SJCRH30 (cell line): ENCODE measurements around the gene ARHGAP27. TPM values are rescaled to one million over a fixed set of nuclear protein-coding genes. Genes with fewer than 3 reads are reported as not detected.

Experiments used
- DNase-seq, 2 experiments: peaks; one replicate each; pipeline ENCODE4 v3.0.0-alpha.2; 2015 to 2020
- H3K27ac ChIP-seq: fragments of 250-450 bp; sonication (Bioruptor Pico); 2 replicates; pipeline ENCODE4 v1.5.1; 2020; ENCODE audit warnings: mild to moderate bottlenecking, moderate library complexity
- H3K27me3 ChIP-seq: fragments of 250-450 bp; sonication (Bioruptor Pico); 2 replicates; pipeline ENCODE4 v1.5.1; 2020; ENCODE audit warnings: mild to moderate bottlenecking, moderate library complexity
- H3K36me3 ChIP-seq: fragments of 250-450 bp; sonication (Bioruptor Pico); 2 replicates; pipeline ENCODE4 v1.5.1; 2020; ENCODE audit warnings: mild to moderate bottlenecking, moderate library complexity
- H3K4me1 ChIP-seq: fragments of 250-450 bp; sonication (Bioruptor Pico); 2 replicates; pipeline ENCODE4 v1.5.1; 2020; ENCODE audit warnings: mild to moderate bottlenecking, moderate library complexity
- H3K4me3 ChIP-seq: fragments of 250-450 bp; sonication (Bioruptor Pico); 2 replicates; pipeline ENCODE4 v1.5.1; 2020; ENCODE audit warnings: mild to moderate bottlenecking, moderate library complexity
- H3K9me3 ChIP-seq: fragments of 250-450 bp; sonication (Bioruptor Pico); replicated peaks from 2 replicates; pipeline ENCODE4 v1.5.1; 2020; ENCODE audit warnings: mild to moderate bottlenecking, moderate library complexity
- total RNA-seq: library from RNA; depleted of rRNA; stranded (reverse); fragments of >200 nt; shearing (Covaris generic); gene quantifications from 2 replicates; pipeline ENCODE4 v1.2.3, GENCODE V29; 2014

The ARHGAP27 gene
- total RNA-seq, 1 experiment from 2014 or later: 2.2 TPM

GRCh38 chr17:45394091-45394490 lies 38.6 kb downstream of the ARHGAP27 start:
- H3K4me3 ChIP-seq: no peak overlapping the region
- peaks cover 16% of the 10 kb centered on the region for H3K4me1 ChIP-seq
- H3K9me3 ChIP-seq: no peaks in the 10 kb centered on the region
- H3K27me3 ChIP-seq: 0 out of 2 replicates have a peak, but pooled peaks cover 3% of the 10 kb centered on the region
- no peaks in the 10 kb centered on the region for H3K36me3 ChIP-seq
- peak; percentile 69 to 74 for DNase-seq
- peak overlapping the region; percentile 62 for H3K27ac ChIP-seq

DNA sequence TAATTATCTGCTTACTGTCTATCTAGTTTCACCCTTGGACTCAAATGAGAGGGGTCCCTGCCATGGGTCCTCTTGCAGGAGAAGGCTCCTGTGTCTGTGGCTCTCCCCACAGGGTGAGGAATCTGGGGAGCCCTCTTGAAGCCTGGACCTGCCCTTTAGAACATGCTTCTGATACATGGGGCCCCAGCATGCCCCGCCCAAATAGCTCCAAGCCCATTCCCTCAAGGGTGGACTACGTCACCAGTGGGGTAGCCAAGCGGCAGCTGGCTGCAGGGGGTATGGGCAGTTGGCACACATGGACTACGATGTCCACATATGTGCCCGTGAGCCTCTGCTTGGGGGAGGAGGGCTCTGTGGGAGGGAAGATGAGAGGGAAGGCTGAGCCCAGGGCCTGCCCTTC lies 39.3 kb downstream of the ARHGAP27 start:
- Histone ChIP-seq H3K9me3 (no peaks in the 10 kb centered on the region), H3K27ac (no peak overlapping the region), H3K4me3 (no peak overlapping the region), H3K36me3 (no peaks in the 10 kb centered on the region), H3K27me3 (0 out of 2 replicates have a peak, but pooled peaks cover 5% of the 10 kb centered on the region), H3K4me1 (peaks cover 16% of the 10 kb centered on the region)
- DNase-seq: no peak

DNA sequence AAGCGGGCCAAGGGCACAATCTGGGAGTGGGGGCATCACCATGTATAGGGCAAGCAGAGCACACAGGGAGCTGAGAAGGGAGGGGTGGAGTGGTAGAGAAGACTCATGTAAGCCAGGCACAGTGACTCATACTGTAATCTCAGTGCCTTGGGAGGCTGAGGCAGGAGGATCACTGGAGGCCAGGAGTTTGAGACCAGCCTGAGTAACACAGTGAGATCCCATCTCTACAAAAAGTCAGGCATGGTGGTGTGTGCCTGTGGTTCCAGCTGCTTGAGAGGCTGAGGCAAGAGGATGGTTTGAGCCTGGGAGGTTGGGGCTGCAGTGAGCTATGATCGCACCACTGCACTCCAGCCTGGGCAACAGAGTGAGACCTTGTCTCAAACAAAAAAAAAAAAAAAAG lies 40.8 kb downstream of the ARHGAP27 start:
- no peaks in the 10 kb centered on the region for H3K9me3 ChIP-seq
- no peak overlapping the region for H3K27ac ChIP-seq
- no peak for DNase-seq
- H3K4me3 ChIP-seq: no peak overlapping the region
- no peaks in the 10 kb centered on the region for H3K36me3 ChIP-seq
- peaks cover 16% of the 10 kb centered on the region for H3K4me1 ChIP-seq
- 0 out of 2 replicates have a peak, but pooled peaks cover 5% of the 10 kb centered on the region for H3K27me3 ChIP-seq

- no peaks in the 10 kb centered on the region for H3K36me3 ChIP-seq
- H3K4me3 ChIP-seq: no peak overlapping the region
- peaks cover 16% of the 10 kb centered on the region for H3K4me1 ChIP-seq
- no peaks in the 10 kb centered on the region for H3K9me3 ChIP-seq
- no peak overlapping the region for H3K27ac ChIP-seq
- DNase-seq: no peak
- H3K27me3 ChIP-seq: 0 out of 2 replicates have a peak, but pooled peaks cover 5% of the 10 kb centered on the region
Observed at GRCh38 chr17:45391291-45391690, 41.4 kb downstream of the ARHGAP27 start.

- no peak overlapping the region for H3K4me3 ChIP-seq
- no peaks in the 10 kb centered on the region for H3K9me3 ChIP-seq
- H3K27ac ChIP-seq: no peak overlapping the region
- peaks cover 17% of the 10 kb centered on the region for H3K4me1 ChIP-seq
- H3K27me3 ChIP-seq: 0 out of 2 replicates have a peak, but pooled peaks cover 5% of the 10 kb centered on the region
- no peak for DNase-seq
- no peaks in the 10 kb centered on the region for H3K36me3 ChIP-seq
Observed at GRCh38 chr17:45389354-45389753, 43.3 kb downstream of the ARHGAP27 start.

DNA sequence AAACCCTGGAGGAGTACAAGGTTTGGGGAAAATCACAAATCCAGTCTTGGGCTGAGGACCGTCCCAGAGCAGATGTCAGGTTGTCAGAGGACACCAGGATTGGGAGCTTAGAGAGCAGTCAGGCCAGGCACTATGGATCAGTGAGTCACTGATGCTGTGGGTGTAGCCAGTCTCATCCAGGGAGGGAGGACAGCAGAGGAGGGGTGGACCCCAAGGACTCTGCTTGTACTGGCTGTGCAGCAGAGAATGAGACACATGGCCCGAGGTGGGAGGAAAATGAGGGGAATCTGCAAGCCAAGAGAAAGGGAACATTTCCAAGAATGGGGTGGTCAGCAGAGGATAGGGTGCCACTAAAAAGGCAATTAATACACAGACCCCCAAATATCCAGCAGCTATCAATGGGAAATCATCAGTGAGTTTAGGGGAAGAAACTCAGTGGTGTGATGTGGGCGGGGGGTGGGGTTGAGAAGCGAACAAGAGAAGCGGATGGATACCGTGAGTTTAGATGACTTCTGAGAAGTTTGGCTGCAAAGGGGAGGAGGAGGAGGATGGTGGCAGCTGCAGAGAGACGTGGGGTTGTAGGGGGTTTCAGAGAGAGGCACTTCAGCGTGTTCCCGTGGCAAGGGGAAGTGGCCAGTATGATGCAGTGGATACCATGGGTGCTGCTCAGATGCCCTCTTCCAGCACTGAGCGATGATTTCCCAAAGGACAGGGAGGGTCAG lies 43.9 kb downstream of the ARHGAP27 start:
- Histone ChIP-seq H3K27me3 (0 out of 2 replicates have a peak, but pooled peaks cover 5% of the 10 kb centered on the region), H3K4me3 (no peak overlapping the region), H3K9me3 (no peaks in the 10 kb centered on the region), H3K4me1 (peaks cover 17% of the 10 kb centered on the region), H3K27ac (no peak overlapping the region), H3K36me3 (no peaks in the 10 kb centered on the region)
- DNase-seq: no peak

DNA sequence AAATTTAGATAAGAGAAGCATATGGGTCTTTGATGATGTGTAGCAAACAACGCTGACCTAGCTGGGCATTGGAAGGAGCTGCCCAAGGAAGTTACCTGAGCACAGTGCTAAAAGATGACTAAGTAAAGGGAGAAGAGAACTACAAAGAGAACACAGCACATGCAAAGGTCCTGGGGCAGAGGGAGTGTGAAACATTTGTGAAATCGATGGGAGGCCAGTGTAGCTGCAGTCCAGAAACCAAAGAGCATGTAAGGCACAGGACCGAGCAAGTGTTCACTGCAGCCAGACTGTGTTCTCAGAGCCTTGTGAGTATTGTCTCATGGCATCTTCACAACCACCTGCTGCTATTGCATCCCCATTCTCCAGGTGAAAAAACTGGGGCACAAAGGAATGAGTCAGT lies 44.9 kb downstream of the ARHGAP27 start:
- DNase-seq: no peak
- Histone ChIP-seq H3K4me1 (peaks cover 19% of the 10 kb centered on the region), H3K27me3 (0 out of 2 replicates have a peak, but pooled peaks cover 5% of the 10 kb centered on the region), H3K27ac (no peak overlapping the region), H3K9me3 (no peaks in the 10 kb centered on the region), H3K4me3 (no peak overlapping the region), H3K36me3 (no peaks in the 10 kb centered on the region)

DNA sequence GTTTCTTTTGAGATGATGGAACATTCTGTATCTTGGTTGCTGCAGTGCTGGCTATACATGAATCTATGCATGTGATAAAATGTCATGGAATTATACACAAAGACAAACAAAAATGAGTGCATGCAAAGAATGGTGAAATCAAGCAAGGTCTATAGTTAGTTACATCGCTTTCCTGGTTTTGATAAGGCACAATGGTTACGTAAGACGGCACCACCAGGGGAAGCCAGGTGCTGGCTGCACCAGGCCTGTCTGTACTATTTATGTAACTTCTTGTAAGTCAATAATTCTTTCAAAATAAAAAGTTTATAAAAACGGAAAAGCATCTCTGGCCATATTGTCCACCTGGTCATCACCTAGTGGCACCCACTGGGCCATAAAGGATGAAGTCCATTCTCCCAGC lies 46.5 kb downstream of the ARHGAP27 start:
- Histone ChIP-seq H3K27ac (no peak overlapping the region), H3K27me3 (0 out of 2 replicates have a peak, but pooled peaks cover 5% of the 10 kb centered on the region), H3K4me3 (no peak overlapping the region), H3K4me1 (peaks cover 27% of the 10 kb centered on the region), H3K36me3 (no peaks in the 10 kb centered on the region), H3K9me3 (no peaks in the 10 kb centered on the region)
- DNase-seq: no peak

DNA sequence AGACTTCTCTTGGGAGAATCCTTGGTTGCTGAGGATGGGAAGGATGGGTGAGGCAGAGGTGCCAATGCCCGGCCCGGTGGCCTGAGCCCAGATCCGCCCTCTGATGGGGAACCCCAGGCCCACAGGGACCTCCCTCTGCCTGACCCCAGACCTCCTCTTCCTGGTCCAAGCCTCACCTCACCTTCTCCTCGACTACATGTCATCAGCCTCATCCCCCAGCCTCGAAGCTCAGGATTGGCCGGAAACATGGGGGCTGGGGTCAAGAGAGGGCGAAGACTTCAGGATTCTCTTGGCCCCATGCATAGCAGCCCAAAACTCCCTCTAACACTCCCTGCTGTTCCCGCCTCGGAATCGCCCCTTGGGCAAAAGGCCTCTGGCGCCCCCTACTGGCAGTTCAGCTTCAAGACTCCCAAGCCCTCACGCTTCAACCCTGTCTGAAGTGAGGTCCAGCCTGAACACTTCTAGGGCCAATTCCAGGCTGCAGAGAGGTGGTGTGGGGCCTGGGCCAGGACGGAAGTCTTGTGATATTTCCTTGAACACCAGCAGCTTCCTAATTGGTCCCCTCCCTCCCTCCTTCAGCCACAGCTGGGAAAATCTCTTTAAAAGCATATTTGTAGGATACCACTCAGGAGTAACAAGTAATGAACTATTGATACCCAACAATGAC lies 47.2 kb downstream of the ARHGAP27 start:
- no peak overlapping the region for H3K27ac ChIP-seq
- H3K36me3 ChIP-seq: no peaks in the 10 kb centered on the region
- DNase-seq: peak; percentile 86 to 94
- no peaks in the 10 kb centered on the region for H3K9me3 ChIP-seq
- H3K27me3 ChIP-seq: 0 out of 2 replicates have a peak, but pooled peaks cover 5% of the 10 kb centered on the region
- H3K4me3 ChIP-seq: no peak overlapping the region
- peaks cover 27% of the 10 kb centered on the region for H3K4me1 ChIP-seq

DNA sequence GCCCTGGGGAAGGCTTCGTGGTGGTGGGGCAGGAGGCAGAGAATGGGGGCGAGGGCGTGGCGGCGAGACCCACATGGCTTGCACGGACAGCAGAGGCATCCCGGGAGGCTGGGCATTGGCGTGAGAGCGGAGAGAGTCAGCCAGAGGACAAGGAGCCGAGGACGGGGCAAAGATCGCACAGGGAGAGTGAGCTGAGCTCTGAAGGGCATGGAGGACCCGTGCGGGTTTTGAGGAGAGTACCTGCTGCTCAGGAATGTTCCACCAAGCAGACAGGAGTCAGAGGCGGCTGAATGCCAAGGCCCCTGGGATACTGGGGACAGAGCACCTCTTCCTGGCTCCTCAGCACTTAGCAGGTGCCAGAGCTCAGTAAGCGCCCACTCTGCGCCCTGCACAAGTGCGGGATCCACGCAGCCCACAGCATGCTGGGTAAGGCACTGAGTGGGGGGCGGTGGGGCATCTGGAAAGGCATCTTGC lies 47.8 kb downstream of the ARHGAP27 start:
- 0 out of 2 replicates have a peak, but pooled peaks cover 5% of the 10 kb centered on the region for H3K27me3 ChIP-seq
- no peak overlapping the region for H3K4me3 ChIP-seq
- DNase-seq: no peak
- H3K36me3 ChIP-seq: no peaks in the 10 kb centered on the region
- H3K9me3 ChIP-seq: no peaks in the 10 kb centered on the region
- H3K4me1 ChIP-seq: peaks cover 27% of the 10 kb centered on the region
- no peak overlapping the region for H3K27ac ChIP-seq

DNA sequence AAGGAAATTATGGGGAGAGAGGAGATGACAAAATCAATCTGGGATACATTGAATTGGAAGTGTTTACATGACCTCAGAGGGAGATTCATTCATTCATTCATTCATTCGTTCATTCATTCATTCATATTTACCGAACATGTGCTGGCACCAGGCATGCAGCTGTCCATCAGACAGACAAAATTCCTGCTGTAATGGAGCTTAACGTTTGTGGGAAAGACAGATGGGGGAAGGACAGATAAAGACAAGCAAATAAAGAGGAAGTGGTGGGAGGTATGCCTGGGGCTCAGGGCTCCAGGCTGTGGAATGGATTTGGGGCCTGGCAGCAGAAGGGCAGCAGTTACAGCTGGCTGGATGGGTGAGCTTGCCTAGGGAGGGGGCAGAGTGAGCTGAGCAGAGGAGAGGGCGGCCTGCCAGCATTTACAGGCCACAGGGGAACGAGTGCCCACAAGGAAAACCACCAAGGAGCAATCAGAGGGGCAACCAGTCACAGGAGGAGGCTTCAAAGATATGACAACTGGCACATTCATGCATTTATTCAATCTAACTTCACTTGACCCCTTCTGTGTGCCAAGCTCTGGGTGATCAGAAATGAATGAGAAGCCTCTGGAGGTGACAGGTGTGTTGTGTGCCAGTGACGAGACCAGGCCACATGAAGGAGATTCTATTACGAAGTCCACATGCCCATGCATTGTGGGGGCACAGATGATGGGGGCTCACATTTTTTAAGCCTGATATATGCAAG lies 48.5 kb downstream of the ARHGAP27 start:
- 0 out of 2 replicates have a peak, but pooled peaks cover 3% of the 10 kb centered on the region for H3K27me3 ChIP-seq
- no peak overlapping the region for H3K27ac ChIP-seq
- DNase-seq: peak; percentile 55 to 58
- peaks cover 27% of the 10 kb centered on the region for H3K4me1 ChIP-seq
- no peaks in the 10 kb centered on the region for H3K36me3 ChIP-seq
- H3K4me3 ChIP-seq: no peak overlapping the region
- H3K9me3 ChIP-seq: no peaks in the 10 kb centered on the region

DNA sequence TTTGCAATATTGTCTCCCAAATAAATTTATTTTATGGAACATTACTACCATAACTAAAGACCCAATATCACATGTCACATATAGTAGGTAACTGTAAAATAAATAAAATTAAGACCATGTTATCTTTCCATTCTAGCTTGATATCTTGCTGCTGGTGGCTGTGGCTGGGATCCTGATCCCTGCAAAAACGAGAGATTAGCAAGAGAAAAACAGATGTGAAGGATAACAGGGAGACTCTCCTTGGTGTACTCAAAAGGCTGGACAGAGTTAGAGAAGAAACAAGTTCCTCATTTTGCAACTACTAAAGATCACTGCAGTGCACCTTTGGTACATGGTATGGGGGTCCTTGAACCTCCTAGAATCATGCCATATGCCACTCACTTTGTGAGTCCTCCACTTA lies 49.7 kb downstream of the ARHGAP27 start:
- no peak overlapping the region for H3K27ac ChIP-seq
- no peak overlapping the region for H3K4me3 ChIP-seq
- H3K9me3 ChIP-seq: no peaks in the 10 kb centered on the region
- peaks cover 27% of the 10 kb centered on the region for H3K4me1 ChIP-seq
- no peaks in the 10 kb centered on the region for H3K36me3 ChIP-seq
- no peak for DNase-seq
- no peaks in the 10 kb centered on the region for H3K27me3 ChIP-seq

- no peaks in the 10 kb centered on the region for H3K9me3 ChIP-seq
- H3K27me3 ChIP-seq: no peaks in the 10 kb centered on the region
- H3K27ac ChIP-seq: no peak overlapping the region
- H3K4me3 ChIP-seq: no peak overlapping the region
- no peaks in the 10 kb centered on the region for H3K36me3 ChIP-seq
- DNase-seq: peak in 1 of 2 experiments; percentile 35
- peaks cover 27% of the 10 kb centered on the region for H3K4me1 ChIP-seq
Observed at GRCh38 chr17:45382226-45382625, 50.4 kb downstream of the ARHGAP27 start.

GRCh38 chr17:45380991-45381390 lies 51.7 kb downstream of the ARHGAP27 start:
- no peak overlapping the region for H3K27ac ChIP-seq
- peaks cover 27% of the 10 kb centered on the region for H3K4me1 ChIP-seq
- no peak for DNase-seq
- no peaks in the 10 kb centered on the region for H3K36me3 ChIP-seq
- H3K27me3 ChIP-seq: no peaks in the 10 kb centered on the region
- no peak overlapping the region for H3K4me3 ChIP-seq
- H3K9me3 ChIP-seq: no peaks in the 10 kb centered on the region
